ENCODE data around the gene SERPINA9.

DNA sequence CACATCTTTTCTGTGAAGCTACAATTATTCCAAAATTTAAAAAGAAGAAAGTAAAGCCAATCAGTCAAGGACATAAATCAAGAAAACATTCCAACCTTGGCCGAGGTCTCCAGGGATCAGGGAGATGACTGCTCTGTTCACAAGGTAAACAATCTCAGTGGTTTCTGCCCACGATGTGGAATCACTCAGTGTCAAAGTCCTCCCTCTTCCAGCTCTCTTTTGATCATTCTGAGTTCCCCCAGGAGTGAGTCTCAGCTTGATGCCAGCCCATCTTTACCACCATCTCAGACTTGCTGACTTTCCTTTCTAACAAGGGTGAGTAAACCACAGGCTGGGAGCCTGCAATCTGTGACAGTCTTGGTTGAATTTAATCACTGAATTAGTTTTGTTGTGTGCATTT, 4.8 kb upstream of the SERPINA9 start:
- TF ChIP-seq CTCF (IDR thresholded peaks at IDR 0.05), result no peak
- no peak for TF ChIP-seq ZFX (IDR thresholded peaks at IDR 0.05; ENCODE audit: borderline replicate concordance)

Data from 22Rv1 (cell line).